Jurkat, Clone E6-1 (cell line): Measurements from ENCODE around the gene ARHGAP20.

Experiments used
- DNase-seq: peaks from one replicate; pipeline ENCODE4 v3.0.0-alpha.2; 2011; ENCODE audit warnings: low read depth, low spot score
- H3K4me3 ChIP-seq: 2 replicates; pipeline ENCODE4 v1.5.1; 2011; ENCODE audit warnings: mild to moderate bottlenecking, low read length, control low read depth, moderate library complexity

The ARHGAP20 gene

GRCh38 chr11:110564676-110565356 is 147.4 kb downstream of the ARHGAP20 start:
- no peak overlapping the region for H3K4me3 ChIP-seq
- no peak for DNase-seq

- no peak for DNase-seq
- no peak overlapping the region for H3K4me3 ChIP-seq
Observed at GRCh38 chr11:110544779-110545178, 167.5 kb downstream of the ARHGAP20 start.

- DNase-seq, result no peak
- H3K4me3 ChIP-seq, result no peak overlapping the region
Observed at GRCh38 chr11:110538154-110538553, 174.1 kb downstream of the ARHGAP20 start.

- no peak overlapping the region for H3K4me3 ChIP-seq
- DNase-seq, result no peak
Observed at GRCh38 chr11:110530900-110531741, 181.1 kb downstream of the ARHGAP20 start.

- no peak for DNase-seq
- H3K4me3 ChIP-seq, result no peak overlapping the region
Observed at GRCh38 chr11:110529043-110529442, 183.2 kb downstream of the ARHGAP20 start.

GRCh38 chr11:110527146-110527545 is 185.1 kb downstream of the ARHGAP20 start:
- DNase-seq, result no peak
- H3K4me3 ChIP-seq, result no peak overlapping the region
